Activated B cell treated with CpG ODN at 0.5 μM for 24 hours (primary cell): ENCODE measurements around the gene MAPKAPK3. TPM values are rescaled to one million over a fixed set of nuclear protein-coding genes. Genes with fewer than 3 reads are reported as not detected.

Source experiments
- ATAC-seq: fragments of 200-7000 bp; cut with Tn5 transposase; one replicate; pipeline ENCODE4 v1.10.0; 2021; ENCODE audit warnings: low read depth, mild to moderate bottlenecking, moderate library complexity
- CTCF ChIA-PET: fragments of 350-600 bp; sonication (Branson Sonifier 250); formaldehyde crosslinking; loops from one replicate; lab custom pipeline; 2021; ENCODE audit warnings: antibody characterized with exemption; lab: Charles Lee
- POLR2A ChIA-PET: fragments of 350-600 bp; sonication (Branson Sonifier 250); formaldehyde crosslinking; loops from one replicate; lab custom pipeline; 2021; ENCODE audit warnings: antibody characterized with exemption; lab: Charles Lee
- DNase-seq: peaks from one replicate; pipeline ENCODE4 v3.0.0; 2022
- H3K27ac Mint-ChIP-seq: one replicate; pipeline ENCODE4 v1.8.0; 2020; ENCODE audit warnings: mixed read lengths
- H3K27me3 Mint-ChIP-seq: one replicate; pipeline ENCODE4 v1.8.0; 2021; ENCODE audit warnings: mixed read lengths
- H3K36me3 Mint-ChIP-seq: one replicate; pipeline ENCODE4 v1.8.0; 2021; ENCODE audit warnings: low read depth, mixed read lengths
- H3K4me1 Mint-ChIP-seq: one replicate; pipeline ENCODE4 v1.8.0; 2021; ENCODE audit warnings: mixed read lengths
- H3K4me3 Mint-ChIP-seq: one replicate; pipeline ENCODE4 v1.8.0; 2020; ENCODE audit warnings: mild to moderate bottlenecking, mixed read lengths
- H3K9me3 Mint-ChIP-seq: one replicate; pipeline ENCODE4 v1.8.0; 2020; ENCODE audit warnings: mixed read lengths
- intact Hi-C: fragments of 100-400 bp; cut with micrococcal nuclease; formaldehyde crosslinking; loops from one replicate; pipeline ENCODE4 v1.15.1; 2024
- total RNA-seq: library from RNA; stranded (reverse); gene quantifications from 2 replicates; pipeline ENCODE4 v1.2.3, GENCODE V29; 2022
- TF ChIP-seq, protein P1 (sequence below): fragments of 200-600 bp; IDR thresholded peaks from one replicate; pipeline ENCODE4 v1.8.0; 2022; ENCODE audit warnings: antibody characterized with exemption, mild to moderate bottlenecking

The MAPKAPK3 gene
- total RNA-seq, 1 donor from 2014 or later: 18.2 TPM

DNA sequence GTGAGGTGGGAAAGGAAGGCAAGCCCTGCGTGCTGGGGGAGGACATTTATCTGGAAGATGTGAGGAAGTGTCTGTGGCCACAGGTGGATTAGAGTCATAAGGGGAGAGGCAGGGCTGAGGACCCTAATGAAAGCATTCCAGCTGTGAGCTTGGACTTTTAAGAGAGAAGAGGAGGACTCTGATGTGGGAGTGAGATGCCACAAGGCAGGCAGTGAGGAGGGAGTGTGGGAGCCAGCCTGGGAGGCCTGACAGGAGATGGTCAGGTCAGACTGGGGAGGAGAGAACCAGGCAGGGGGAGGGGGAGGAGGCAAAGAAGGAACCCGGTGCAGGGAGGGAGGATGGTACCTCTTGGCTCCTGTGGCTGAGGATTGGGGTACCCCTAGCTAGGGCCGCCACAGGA, 21.0 kb downstream of the MAPKAPK3 start:
- intact Hi-C loops: no loop called here
- TF ChIP-seq, protein P1, sequence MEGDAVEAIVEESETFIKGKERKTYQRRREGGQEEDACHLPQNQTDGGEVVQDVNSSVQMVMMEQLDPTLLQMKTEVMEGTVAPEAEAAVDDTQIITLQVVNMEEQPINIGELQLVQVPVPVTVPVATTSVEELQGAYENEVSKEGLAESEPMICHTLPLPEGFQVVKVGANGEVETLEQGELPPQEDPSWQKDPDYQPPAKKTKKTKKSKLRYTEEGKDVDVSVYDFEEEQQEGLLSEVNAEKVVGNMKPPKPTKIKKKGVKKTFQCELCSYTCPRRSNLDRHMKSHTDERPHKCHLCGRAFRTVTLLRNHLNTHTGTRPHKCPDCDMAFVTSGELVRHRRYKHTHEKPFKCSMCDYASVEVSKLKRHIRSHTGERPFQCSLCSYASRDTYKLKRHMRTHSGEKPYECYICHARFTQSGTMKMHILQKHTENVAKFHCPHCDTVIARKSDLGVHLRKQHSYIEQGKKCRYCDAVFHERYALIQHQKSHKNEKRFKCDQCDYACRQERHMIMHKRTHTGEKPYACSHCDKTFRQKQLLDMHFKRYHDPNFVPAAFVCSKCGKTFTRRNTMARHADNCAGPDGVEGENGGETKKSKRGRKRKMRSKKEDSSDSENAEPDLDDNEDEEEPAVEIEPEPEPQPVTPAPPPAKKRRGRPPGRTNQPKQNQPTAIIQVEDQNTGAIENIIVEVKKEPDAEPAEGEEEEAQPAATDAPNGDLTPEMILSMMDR: no peak

DNA sequence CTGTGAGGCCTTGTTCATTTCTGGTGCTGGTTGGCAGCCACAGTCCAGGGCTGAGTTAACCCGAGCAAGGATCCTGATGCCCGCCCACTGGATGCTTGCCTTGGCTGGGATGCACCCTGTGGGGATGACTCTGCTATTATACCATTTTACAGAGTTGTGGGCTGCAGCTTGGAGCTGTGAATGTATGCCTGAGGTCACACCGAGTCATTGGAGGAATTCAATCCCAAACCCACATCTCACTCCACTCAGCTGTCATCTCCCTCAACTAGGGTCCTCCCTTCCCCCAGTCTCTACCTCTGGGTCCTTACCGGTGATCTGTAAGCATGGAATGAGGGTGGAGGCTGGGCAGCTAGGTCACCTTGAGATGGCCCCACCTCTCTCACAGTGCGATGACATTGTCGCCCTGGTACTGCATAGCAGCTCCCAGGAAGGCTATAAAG, 22.1 kb downstream of the MAPKAPK3 start:
- Mint-ChIP-seq H3K36me3 (peaks cover 38% of the 10 kb centered on the region), H3K4me1 (no peaks in the 10 kb centered on the region), H3K9me3 (no peaks in the 10 kb centered on the region), H3K4me3 (no peak overlapping the region), H3K27me3 (no peaks in the 10 kb centered on the region), H3K27ac (no peak overlapping the region)
- ChIA-PET POLR2A (no interaction called here), CTCF (no interaction called here)
- ATAC-seq (no peak), DNase-seq (no peak)
- TF ChIP-seq, protein P1: no peak
- intact Hi-C loops: no loop called here

More for the DNA sequence above, 21.0 kb downstream of the MAPKAPK3 start:
- Mint-ChIP-seq H3K4me1 (peaks cover 8% of the 10 kb centered on the region), H3K9me3 (no peaks in the 10 kb centered on the region), H3K27ac (no peak overlapping the region), H3K4me3 (no peak overlapping the region), H3K36me3 (peaks cover 26% of the 10 kb centered on the region), H3K27me3 (no peaks in the 10 kb centered on the region)
- ChIA-PET CTCF (no interaction called here), POLR2A (no interaction called here)
- ATAC-seq (no peak), DNase-seq (no peak)

DNA sequence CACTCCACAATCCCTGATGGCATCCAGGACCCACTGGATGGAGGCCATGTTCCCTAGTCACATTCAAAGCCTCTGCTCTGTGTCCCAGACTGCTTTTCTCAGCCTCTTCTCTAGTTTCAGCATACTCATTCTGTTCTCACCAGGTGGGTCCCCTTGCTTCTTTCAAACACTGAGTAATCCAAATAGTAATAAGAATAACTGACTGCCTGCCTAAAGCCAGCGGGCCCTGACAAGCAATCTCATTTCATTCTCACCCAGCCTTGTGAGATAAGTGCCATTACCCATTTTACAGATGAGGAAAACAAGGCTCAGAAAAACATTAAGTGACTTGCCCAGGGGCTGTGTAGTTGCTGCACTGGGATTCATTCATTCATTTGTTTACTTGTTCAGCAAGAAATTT, 25.4 kb downstream of the MAPKAPK3 start:
- Mint-ChIP-seq H3K4me1 (no peaks in the 10 kb centered on the region), H3K27me3 (no peaks in the 10 kb centered on the region), H3K4me3 (no peak overlapping the region), H3K9me3 (no peaks in the 10 kb centered on the region), H3K27ac (no peak overlapping the region), H3K36me3 (peaks cover 65% of the 10 kb centered on the region)
- TF ChIP-seq, protein P1: no peak
- ATAC-seq (no peak), DNase-seq (no peak)
- ChIA-PET CTCF (no interaction called here), POLR2A (no interaction called here)
- intact Hi-C loops: no loop called here

DNA sequence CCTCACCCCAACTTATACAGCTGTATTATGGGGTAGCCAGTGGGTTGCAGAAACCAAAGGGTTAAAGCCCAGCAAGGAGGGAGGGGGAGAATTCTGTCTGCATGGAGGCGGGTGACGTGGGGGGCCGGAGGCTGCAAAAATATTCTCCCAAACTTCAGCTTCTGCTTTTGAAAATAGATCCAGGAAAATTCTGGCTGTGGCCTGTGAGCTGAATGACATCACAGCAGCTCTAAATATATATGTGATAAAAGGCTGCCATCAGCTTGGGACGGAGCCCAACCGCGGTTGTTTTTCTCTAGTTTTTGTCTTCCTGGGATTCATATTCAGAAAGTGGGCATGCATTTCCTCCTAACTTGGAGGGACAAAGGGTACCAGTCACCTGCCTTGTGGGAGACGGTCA, 27.6 kb downstream of the MAPKAPK3 start:
- POLR2A ChIA-PET: no interaction called here
- H3K36me3 Mint-ChIP-seq: peaks cover 70% of the 10 kb centered on the region
- TF ChIP-seq, protein P1: no peak
- H3K27me3 Mint-ChIP-seq: no peaks in the 10 kb centered on the region
- no peak overlapping the region for H3K4me3 Mint-ChIP-seq
- ATAC-seq (no peak), DNase-seq (no peak)
- H3K4me1 Mint-ChIP-seq: no peaks in the 10 kb centered on the region
- intact Hi-C loops: no loop called here
- no peak overlapping the region for H3K27ac Mint-ChIP-seq
- CTCF ChIA-PET: no interaction called here
- H3K9me3 Mint-ChIP-seq: no peaks in the 10 kb centered on the region

DNA sequence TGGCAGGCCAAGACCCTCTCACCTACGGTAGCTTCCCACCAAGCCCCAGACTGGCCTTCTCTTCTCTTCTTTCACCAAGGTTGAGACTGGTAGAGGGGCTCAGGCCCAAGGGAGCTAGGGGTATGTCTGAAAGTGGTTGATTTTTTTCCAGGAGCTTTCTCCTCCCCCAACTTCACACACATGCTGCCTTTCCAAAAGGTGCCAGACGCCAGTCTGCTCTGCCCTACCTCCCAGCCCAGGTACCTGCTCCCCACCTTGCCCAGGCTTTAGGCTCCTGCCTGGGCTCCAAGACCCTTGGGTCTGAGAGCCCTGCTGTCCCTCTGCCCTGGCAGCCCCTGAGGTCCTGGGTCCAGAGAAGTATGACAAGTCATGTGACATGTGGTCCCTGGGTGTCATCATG, 28.4 kb downstream of the MAPKAPK3 start:
- H3K36me3 Mint-ChIP-seq: peaks cover 69% of the 10 kb centered on the region
- POLR2A ChIA-PET: no interaction called here
- intact Hi-C loops: no loop called here

More for the DNA sequence above, 28.4 kb downstream of the MAPKAPK3 start:
- no peak for DNase-seq
- CTCF ChIA-PET: no interaction called here
- TF ChIP-seq, protein P1: no peak
- Mint-ChIP-seq H3K27ac (no peak overlapping the region), H3K9me3 (no peaks in the 10 kb centered on the region), H3K27me3 (no peaks in the 10 kb centered on the region), H3K4me1 (no peaks in the 10 kb centered on the region), H3K4me3 (no peak overlapping the region)
- no peak for ATAC-seq
